Renal pelvis (tissue), 4 donors: ENCODE measurements around the gene EXOSC9. TPM values are rescaled to one million over a fixed set of nuclear protein-coding genes. Genes with fewer than 3 reads are reported as not detected.
A peak's percentile ranks its signal among the peaks of the same experiment; 100 is the strongest.

ENCODE experiments used
- DNase-seq: peaks from one replicate; pipeline ENCODE4 v3.0.0-alpha.2; 2013
- polyA plus RNA-seq, 3 donors: library from polyadenylated mRNA; unstranded; fragments of 120-200 nt; gene quantifications; one replicate each; pipeline ENCODE4 v1.2.1, GENCODE V29; 2013; ENCODE audit not compliant: insufficient read length in 3 of 3

Gene EXOSC9
- polyA plus RNA-seq, 3 donors = 47.9 to 64.9 (median 55.0) TPM

DNA sequence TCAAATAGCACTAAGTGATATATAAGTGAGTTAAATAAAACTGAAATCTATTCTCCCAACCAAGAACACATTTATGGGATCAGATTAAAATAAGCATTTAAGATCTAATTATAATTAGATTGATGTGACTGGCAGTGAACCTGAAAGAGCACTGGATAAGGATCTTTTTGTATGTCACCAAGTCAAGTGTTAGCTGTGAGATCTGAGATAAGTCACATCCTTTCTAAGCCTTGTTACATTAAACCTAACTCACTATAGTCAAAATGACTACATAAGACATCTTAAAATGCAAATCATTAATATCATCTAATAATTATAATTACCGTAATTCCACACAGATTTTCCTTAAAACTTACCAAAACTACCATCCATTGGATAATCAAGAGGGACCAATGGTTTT is 20.9 kb downstream of the EXOSC9 start:
- no peak for DNase-seq

DNA sequence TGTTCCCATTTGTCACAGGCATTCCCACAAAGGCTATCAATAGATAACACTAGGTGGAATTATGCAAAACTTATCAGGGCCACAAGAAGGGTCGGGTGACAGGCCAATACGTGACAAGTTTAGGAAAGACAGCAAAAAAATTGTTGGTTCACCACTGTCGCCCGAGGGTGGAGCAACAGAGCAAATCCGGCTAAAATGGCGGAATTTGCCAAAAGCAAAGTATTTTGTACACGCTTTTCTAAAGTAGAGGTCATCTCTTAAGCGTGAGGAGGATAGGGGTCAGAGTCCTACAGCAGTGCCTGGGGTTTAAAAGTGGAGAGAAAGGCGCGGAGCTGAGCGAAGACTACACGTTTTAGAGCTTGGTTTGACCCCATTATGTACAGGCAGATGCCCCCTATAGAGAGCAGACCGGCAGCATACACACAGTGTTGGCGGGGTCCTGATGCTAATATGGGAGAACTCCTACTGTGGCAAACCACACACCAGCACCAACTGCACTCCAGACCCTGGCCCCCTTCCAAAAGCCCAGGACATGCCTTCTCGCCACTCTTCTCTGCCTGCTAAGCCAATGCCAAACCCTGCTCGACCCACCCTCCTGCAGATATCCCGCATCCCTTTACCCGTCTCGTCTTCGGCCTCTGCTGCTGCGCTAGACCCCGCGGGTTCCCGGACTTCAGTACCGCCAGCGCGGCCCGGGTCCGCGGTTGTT is 21.8 kb downstream of the EXOSC9 start:
- DNase-seq = no peak

DNA sequence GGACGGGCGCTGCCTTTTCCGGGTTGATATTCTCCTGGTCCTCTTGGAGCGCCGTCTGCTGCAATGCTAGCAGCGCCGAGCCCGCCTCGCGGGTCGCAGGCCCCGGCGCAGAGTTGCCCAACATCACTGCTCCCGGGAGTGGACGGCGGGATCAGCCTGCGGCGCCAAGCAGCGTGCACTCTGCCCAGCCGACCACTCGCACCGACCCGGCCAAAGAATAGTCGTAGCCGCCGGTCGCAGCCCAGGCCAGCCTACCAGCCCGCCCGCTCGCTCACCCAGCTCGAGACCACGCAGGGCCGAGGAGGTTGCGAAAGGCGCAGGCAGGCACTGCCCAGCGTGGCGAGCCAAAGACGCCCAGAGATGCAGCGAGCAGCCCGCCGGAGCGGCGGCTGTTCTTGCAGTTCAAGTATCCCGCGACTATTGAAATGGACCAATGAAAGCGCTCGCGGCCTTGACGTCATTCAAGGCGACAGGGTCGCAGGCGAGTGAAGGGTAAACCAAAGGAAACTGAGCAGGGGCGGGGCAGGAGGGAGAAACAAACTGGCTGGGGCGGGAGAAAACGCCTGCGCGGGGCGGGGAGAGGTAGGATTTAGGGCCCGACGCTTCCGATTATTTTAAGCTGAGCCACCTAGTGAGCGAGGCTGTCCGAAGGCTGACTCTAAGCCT is 22.5 kb downstream of the EXOSC9 start, which contains the start of gene CCNA2:
Gene CCNA2, minus strand, starts transcription at position 379 of the 666 bp plus-strand sequence. Its CDS starts 255 bp downstream, at position 124.
- peak; percentile 97 for DNase-seq

DNA sequence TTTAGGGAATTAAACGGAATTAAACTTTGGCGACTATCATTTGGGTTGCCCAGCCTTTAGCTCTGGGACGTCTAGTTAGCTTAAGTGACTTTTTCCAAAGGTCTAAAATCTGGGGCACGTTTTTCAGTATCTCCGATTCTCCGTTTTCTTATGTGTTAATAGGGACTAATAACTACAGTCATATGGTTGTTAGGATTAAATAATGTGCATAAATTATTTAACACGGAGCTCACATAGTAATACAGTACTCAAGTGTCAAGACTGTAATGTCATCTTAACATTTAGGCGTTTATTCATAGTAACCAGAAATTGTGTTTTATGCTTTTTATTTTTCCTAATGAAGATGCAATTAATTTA is 23.0 kb downstream of the EXOSC9 start:
- DNase-seq = no peak

DNA sequence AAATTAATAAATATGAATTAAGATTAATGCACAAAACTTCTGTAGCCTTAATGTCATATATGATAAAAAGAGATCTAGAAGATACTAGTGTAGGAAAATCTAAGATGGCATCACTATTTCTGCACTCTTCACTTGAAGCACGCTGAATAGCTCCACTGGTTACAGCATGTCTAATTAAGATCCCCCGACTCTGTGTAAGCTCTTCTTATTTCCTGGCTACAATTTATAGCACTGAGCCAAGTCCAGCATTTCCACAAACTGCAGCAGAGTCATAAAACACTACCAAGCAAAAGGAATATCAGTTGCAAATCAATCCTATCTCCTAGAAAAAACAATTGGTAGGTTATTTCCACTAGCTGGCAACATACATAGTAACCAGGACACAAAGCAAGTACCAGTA is 23.8 kb downstream of the EXOSC9 start:
- no peak for DNase-seq

DNA sequence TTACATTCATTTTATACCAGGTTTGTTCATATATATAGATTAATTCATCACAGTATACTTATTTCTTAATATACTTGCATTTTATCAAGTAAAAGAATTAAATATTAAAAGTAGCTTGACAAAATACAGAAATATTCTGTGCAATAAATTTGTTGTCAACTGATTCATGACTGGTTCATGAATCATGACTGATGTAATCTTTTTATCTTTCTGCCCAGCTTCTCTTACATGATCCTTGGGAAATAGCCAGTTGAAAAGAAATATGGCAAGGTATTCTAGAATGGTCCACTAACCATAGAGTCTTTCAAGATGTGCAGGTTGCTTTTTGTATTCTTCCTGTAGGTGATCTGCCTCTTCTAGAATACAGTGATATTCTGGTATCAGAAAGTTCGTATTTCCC is 26.7 kb downstream of the EXOSC9 start:
- DNase-seq = no peak

DNA sequence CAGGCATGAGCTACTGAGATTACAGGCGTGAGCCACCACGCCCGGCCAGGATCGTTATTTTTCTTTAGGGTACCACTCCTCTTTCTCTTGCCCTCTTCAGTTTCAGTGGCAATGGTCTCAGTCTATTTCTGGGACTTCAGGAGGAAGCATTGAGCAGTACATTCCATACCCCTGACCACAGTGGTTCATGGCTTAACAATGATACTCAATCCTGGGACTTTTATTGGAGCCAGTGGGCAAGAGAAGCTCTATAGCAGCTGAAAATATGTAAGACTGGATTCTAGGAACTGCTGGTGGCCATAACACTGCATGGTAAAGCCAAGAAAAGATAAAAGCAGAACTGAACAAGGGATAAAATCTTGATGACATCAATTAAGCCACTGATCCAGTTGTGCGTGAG is 28.4 kb downstream of the EXOSC9 start:
- DNase-seq = no peak

DNA sequence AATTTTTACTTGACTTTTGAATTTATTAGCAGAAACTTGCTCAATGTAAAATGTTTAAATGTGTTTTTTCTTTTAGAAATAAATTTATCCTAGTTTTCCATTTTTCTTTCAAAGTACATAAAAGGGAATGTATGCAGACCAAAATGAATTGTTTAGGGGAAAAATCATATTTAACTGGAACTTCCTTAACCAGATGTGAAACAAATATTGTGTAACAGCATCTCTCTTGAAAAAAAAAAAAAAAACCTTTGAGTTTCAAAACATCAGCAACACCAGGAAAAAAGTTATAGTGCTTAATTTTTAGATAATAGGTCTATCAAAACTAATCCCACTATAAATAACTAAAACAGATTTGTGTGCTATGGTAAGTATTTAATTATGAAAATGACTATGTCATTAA is 37.0 kb downstream of the EXOSC9 start:
- DNase-seq = no peak

DNA sequence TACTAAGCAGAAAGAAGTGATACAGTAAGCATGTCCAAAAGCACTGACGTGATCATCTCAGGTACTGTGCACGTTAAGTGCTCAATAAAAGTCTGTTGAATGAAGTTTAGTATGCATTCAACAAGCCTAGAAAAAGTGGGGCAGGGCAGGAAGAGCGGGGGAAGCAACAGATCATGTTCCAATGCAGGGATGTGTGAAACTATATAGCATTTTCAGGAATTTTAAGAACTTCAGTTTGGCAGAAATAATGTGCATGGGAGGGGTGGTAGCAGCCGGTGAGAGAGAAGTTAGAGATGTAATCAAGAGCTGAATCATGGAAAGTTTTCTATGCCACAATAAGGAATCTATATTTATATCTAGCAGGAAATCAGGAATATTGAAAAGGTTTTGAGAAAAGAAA is 41.7 kb downstream of the EXOSC9 start:
- DNase-seq = no peak

DNA sequence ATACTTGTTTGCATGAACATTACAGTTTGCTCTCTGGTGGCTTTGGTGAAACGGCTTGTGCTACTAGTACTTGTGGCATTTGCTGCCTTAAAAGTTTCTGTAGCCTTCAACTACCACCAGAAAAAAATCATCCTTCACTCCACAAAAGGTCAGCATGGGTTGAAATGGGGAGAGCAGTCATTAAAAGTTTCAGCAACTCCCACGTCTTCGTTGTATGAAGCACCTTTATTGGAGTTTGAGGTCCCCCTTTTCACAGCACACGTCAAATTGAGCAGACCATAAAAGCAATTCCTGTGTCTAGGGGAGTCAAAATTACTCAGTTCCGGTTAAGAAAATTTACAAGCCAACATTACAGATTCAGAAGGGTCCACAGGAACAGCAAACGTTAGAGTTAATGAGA is 45.5 kb downstream of the EXOSC9 start:
- no peak for DNase-seq

DNA sequence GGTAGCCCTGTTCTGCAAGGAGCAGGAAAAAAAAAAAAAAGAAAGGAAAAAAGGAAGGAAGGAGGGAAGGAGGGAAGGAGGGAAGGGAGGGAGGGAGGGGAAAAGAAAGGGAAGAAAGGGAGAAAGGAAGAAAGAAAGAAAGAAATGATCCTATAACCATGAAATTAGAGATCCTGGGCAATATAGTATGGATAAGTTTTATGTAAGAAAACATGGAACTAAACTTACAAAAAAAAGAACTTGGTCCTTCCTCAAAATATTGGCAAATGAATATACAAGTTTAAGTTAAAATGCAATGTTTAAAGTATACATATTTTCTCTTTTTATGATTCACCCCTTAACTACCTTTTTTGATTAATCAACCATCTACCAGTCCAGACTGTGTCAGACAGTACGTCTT is 50.2 kb downstream of the EXOSC9 start:
- no peak for DNase-seq

DNA sequence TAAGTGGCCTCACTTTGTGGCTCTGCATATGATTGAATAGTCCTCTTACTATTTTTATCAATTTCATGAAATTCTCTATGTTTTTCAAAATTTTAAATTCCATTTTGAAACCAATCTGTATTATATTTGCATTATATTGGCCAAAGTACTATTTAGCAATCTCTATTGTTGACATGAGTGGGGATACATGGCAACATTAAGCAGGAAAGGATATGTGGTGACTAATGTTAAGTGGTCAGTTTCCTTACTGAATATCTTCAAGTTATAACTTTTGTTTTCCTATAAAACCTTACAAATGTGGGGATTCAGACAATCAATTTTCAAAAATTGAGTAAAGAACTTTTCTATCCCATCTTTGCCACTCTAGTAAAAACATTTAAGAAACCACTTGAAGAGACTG is 59.0 kb downstream of the EXOSC9 start:
- DNase-seq = no peak

DNA sequence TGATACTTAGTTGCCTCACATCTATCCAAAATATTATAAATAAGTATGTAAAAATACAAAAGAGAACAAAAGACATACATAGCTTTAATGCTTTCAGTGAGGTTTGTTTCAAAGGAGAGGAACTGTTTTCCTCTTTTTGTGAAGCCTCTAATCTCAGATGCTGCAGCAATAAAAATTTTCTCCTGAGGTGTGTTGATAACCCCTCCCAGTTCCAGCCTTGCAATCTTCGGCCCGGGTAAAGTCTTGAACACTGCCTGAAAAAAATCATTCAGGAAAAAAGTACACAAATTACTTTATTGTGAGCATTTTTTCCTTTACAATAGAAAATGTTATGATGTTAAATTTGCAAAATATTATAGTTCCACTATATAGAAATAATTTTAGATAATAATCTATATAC is 60.3 kb downstream of the EXOSC9 start:
- DNase-seq = no peak

DNA sequence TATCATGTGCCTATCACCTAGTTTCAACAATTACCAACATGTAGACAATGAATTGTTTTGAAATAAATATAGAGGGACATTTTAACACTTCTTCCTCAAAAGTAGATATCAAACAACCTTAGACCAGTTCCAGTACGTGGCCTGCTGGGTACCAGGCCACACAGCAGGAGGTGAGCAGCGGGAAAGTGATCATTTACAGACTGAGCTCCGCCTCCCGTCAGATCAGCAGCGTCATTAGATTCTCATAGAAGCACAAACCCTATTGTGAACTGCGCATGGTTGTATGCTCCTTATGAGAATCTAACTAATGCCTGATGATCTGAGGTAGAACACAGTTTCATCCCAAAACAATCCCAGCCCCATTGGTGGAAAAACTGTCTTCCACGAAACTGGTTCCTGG is 62.7 kb downstream of the EXOSC9 start:
- no peak for DNase-seq

Other genes with a start within 250 kb of the EXOSC9 start
- gene ANXA5, start 104.3 kb upstream of the EXOSC9 start, polyA plus RNA-seq = 100 to 1,000 TPM; 369 to 418 (median 389) TPM
- gene SMIM43, start 36.2 kb upstream of the EXOSC9 start, polyA plus RNA-seq = under 1 TPM; 0.44 to 0.78 (median 0.65) TPM
- 10 to 100 TPM; 26.7 to 36.6 (median 35.9) TPM for gene CCNA2, start 22.6 kb downstream of the EXOSC9 start, polyA plus RNA-seq
- 10 to 100 TPM; 22.5 to 28.4 (median 24.0) TPM for gene BBS7, start 69.2 kb downstream of the EXOSC9 start, polyA plus RNA-seq
- 1 to 10 TPM in 2 of 3 donors, under 1 TPM in 1; 0.81 to 1.3 (median 1.1) TPM for gene TRPC3, start 150.7 kb downstream of the EXOSC9 start, polyA plus RNA-seq